ENCODE data around the gene CCDC88A. TPM values are rescaled to one million over a fixed set of nuclear protein-coding genes. Genes with fewer than 3 reads are reported as not detected.
"Not testable (repeated sequence)": the region's sequence is repeated elsewhere in the genome, so short reads cannot be mapped to it uniquely, and the experiment has no call there.

The CCDC88A gene
- total RNA-seq, 1 donor from 2014 or later = 21.7 TPM

- Histone ChIP-seq H3K4me3 (no peak overlapping the region), H3K27ac (replicated peaks) (no peak overlapping the region), H3K27me3 (ENCODE audit: low read depth) (no peaks in the 10 kb centered on the region), H3K36me3 (peaks cover 24% of the 10 kb centered on the region), H3K4me1 (no peaks in the 10 kb centered on the region), H3K9me3 (replicated peaks) (no peaks in the 10 kb centered on the region)
- TF ChIP-seq, protein P1, sequence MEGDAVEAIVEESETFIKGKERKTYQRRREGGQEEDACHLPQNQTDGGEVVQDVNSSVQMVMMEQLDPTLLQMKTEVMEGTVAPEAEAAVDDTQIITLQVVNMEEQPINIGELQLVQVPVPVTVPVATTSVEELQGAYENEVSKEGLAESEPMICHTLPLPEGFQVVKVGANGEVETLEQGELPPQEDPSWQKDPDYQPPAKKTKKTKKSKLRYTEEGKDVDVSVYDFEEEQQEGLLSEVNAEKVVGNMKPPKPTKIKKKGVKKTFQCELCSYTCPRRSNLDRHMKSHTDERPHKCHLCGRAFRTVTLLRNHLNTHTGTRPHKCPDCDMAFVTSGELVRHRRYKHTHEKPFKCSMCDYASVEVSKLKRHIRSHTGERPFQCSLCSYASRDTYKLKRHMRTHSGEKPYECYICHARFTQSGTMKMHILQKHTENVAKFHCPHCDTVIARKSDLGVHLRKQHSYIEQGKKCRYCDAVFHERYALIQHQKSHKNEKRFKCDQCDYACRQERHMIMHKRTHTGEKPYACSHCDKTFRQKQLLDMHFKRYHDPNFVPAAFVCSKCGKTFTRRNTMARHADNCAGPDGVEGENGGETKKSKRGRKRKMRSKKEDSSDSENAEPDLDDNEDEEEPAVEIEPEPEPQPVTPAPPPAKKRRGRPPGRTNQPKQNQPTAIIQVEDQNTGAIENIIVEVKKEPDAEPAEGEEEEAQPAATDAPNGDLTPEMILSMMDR (IDR thresholded peaks at IDR 0.05; ENCODE audit: borderline replicate concordance) = no peak
- intact Hi-C loops (cut with micrococcal nuclease) = no loop called here
- no peak for DNase-seq
Measured at GRCh38 chr2:55357927-55358326, 61.7 kb downstream of the CCDC88A start.

GRCh38 chr2:55357164-55357563 is 62.5 kb downstream of the CCDC88A start:
- Histone ChIP-seq H3K9me3 (replicated peaks) (no peaks in the 10 kb centered on the region), H3K27me3 (ENCODE audit: low read depth) (no peaks in the 10 kb centered on the region), H3K36me3 (peaks cover 27% of the 10 kb centered on the region), H3K27ac (replicated peaks) (no peak overlapping the region), H3K4me1 (no peaks in the 10 kb centered on the region), H3K4me3 (no peak overlapping the region)
- DNase-seq = no peak
- intact Hi-C loops (cut with micrococcal nuclease) = no loop called here
- TF ChIP-seq, protein P1 (IDR thresholded peaks at IDR 0.05; ENCODE audit: borderline replicate concordance) = no peak

DNA sequence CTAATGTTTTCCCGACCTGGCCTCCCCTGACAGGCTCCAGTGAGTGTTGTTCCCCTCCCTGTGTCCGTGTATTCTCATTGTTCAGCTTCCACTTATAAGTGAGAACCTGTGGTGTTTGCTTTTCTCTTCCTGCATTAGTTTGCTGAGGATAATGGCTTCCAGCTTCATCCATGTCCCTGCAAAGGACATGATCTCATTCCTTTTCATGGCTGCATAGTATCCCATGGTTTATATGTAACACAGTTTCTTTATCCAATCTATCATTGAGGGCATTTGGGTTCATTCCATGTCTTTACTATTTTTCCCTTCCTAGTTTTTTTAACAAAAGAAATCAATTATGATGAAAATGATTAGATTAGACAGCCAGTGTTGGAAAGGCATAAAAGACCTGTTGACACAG is 63.5 kb downstream of the CCDC88A start:
- H3K9me3 ChIP-seq (replicated peaks); DNase-seq; intact Hi-C loops (cut with micrococcal nuclease); H3K4me3 ChIP-seq; H3K4me1 ChIP-seq; H3K27me3 ChIP-seq (ENCODE audit: low read depth); H3K27ac ChIP-seq (replicated peaks): not testable (repeated sequence)
- H3K36me3 ChIP-seq = peaks cover 37% of the 10 kb centered on the region

DNA sequence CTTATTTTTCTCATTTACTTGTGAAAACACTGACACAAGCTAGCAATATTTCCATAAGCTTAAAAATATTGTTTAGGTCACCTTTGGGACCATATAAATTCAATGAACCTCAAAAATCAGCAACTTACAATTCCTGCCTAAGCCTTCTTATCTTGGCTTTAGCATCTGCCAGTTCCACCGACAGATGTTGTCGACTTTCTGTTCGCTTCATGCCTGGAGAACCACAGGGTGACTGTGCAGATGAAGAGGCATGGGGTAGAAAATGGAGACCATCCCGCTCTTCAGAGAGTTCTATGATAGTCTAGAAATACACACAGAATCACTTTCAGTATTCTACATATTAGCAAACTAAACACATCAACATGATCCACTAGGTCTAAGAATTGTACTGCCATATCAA is 64.2 kb downstream of the CCDC88A start:
- no peak for DNase-seq
- peaks cover 38% of the 10 kb centered on the region for H3K36me3 ChIP-seq
- no peaks in the 10 kb centered on the region for H3K27me3 ChIP-seq (ENCODE audit: low read depth)
- H3K9me3 ChIP-seq (replicated peaks) = no peaks in the 10 kb centered on the region
- no peak overlapping the region for H3K27ac ChIP-seq (replicated peaks)
- H3K4me1 ChIP-seq = no peaks in the 10 kb centered on the region
- intact Hi-C loops (cut with micrococcal nuclease) = no loop called here
- no peak overlapping the region for H3K4me3 ChIP-seq
- TF ChIP-seq, protein P1 (IDR thresholded peaks at IDR 0.05; ENCODE audit: borderline replicate concordance) = no peak

DNA sequence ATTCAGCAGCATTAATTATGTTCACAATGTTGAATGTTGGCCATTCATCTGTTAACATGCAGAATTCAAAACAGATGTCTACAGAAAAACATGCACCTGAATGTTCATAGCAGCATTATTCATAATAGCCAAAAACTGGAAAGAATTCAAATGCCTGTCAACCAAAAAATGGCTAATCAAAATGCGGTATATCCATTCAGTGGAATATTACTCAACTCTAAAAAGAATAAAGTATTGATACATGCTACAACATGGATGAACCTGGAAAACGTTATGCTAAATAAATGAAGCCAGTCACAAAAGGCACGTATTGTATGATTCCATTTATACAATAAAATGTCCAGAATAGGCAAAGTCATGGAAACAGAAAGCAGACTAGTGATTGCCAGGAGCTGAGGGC is 68.0 kb downstream of the CCDC88A start:
- Histone ChIP-seq H3K27ac (replicated peaks) (no peak overlapping the region), H3K9me3 (replicated peaks) (no peaks in the 10 kb centered on the region), H3K4me1 (no peaks in the 10 kb centered on the region), H3K4me3 (no peak overlapping the region), H3K36me3 (peaks cover 38% of the 10 kb centered on the region), H3K27me3 (ENCODE audit: low read depth) (no peaks in the 10 kb centered on the region)
- TF ChIP-seq, protein P1 (IDR thresholded peaks at IDR 0.05; ENCODE audit: borderline replicate concordance) = no peak
- intact Hi-C loops (cut with micrococcal nuclease) = no loop called here
- DNase-seq = no peak

GRCh38 chr2:55345064-55345463 is 74.6 kb downstream of the CCDC88A start:
- intact Hi-C loops (cut with micrococcal nuclease) = no loop called here
- no peaks in the 10 kb centered on the region for H3K9me3 ChIP-seq (replicated peaks)

More at GRCh38 chr2:55345064-55345463, 74.6 kb downstream of the CCDC88A start:
- peaks cover 34% of the 10 kb centered on the region for H3K36me3 ChIP-seq
- TF ChIP-seq, protein P1 (IDR thresholded peaks at IDR 0.05; ENCODE audit: borderline replicate concordance) = no peak
- DNase-seq = no peak
- no peak overlapping the region for H3K4me3 ChIP-seq
- H3K4me1 ChIP-seq = no peaks in the 10 kb centered on the region
- no peaks in the 10 kb centered on the region for H3K27me3 ChIP-seq (ENCODE audit: low read depth)
- no peak overlapping the region for H3K27ac ChIP-seq (replicated peaks)

All from left ventricle myocardium inferior (tissue), 1 donor.